ENCODE data around the gene FKBP15. TPM values are rescaled to one million over a fixed set of nuclear protein-coding genes. Genes with fewer than 3 reads are reported as not detected.

FKBP15 gene
- total RNA-seq, 1 experiment from 2014 or later: 17.6 TPM

- H3K9me3 ChIP-seq (ENCODE audit: control insufficient read depth, insufficient read depth, low read depth, low read length): no peaks in the 10 kb centered on the region
- DNase-seq (ENCODE audit: low read depth, low spot score) (no peak), ATAC-seq (no peak)
- intact Hi-C loops (cut with micrococcal nuclease; ENCODE audit: unreplicated experiment): no loop called here
- ChIA-PET POLR2A (no interaction called here), CTCF (no interaction called here)
- no peaks in the 10 kb centered on the region for H3K36me3 ChIP-seq (ENCODE audit: control insufficient read depth, insufficient read depth, low read length)
- BruUV-seq (replicated peaks): no TSS peak
- in situ Hi-C loops (cut with HindIII; ENCODE audit: low pct_unique_long_range_greater_than_20kb, low sequenced_read_pairs): no loop called here
- H3K27me3 ChIP-seq (ENCODE audit: control insufficient read depth, insufficient read depth, low read length): no peaks in the 10 kb centered on the region
- H3K27ac ChIP-seq (ENCODE audit: low read length): no peak overlapping the region
- H3K4me3 ChIP-seq (ENCODE audit: low read depth in 2 of 2, low read length in 2 of 2): no peak overlapping the region
- peaks cover 4% of the 10 kb centered on the region for H3K4me1 ChIP-seq (ENCODE audit: control insufficient read depth, insufficient read depth, low read length)
- no peak for TF ChIP-seq REST (IDR thresholded peaks at IDR 0.05; ENCODE audit: insufficient read depth in 1 of 2, low read depth in 2 of 2, low read length in 1 of 2)
- no peak for TF ChIP-seq CTCF (IDR thresholded peaks at IDR 0.05)
- TF ChIP-seq SIN3A (IDR thresholded peaks at IDR 0.05; ENCODE audit: borderline replicate concordance, insufficient read depth, low read depth, low read length): no peak
Observed at GRCh38 chr9:113154471-113154870, 66.6 kb downstream of the FKBP15 start.

GRCh38 chr9:113153599-113153998, 67.5 kb downstream of the FKBP15 start:
- Histone ChIP-seq H3K4me3 (ENCODE audit: low read depth in 2 of 2, low read length in 2 of 2) (no peak overlapping the region), H3K4me1 (ENCODE audit: control insufficient read depth, insufficient read depth, low read length) (peaks cover 4% of the 10 kb centered on the region), H3K9me3 (ENCODE audit: control insufficient read depth, insufficient read depth, low read depth, low read length) (no peaks in the 10 kb centered on the region), H3K36me3 (ENCODE audit: control insufficient read depth, insufficient read depth, low read length) (no peaks in the 10 kb centered on the region), H3K27me3 (ENCODE audit: control insufficient read depth, insufficient read depth, low read length) (no peaks in the 10 kb centered on the region), H3K27ac (ENCODE audit: low read length) (no peak overlapping the region)
- ATAC-seq (no peak), DNase-seq (ENCODE audit: low read depth, low spot score) (no peak)
- TF ChIP-seq REST (IDR thresholded peaks at IDR 0.05; ENCODE audit: insufficient read depth in 1 of 2, low read depth in 2 of 2, low read length in 1 of 2) (no peak), POLR2AphosphoS5 (IDR thresholded peaks at IDR 0.05; ENCODE audit: low read depth, low read length) (no peak), CTCF (IDR thresholded peaks at IDR 0.05) (no peak), TCF7L2 (IDR thresholded peaks at IDR 0.05; ENCODE audit: low read depth, low read length) (no peak), SIN3A (IDR thresholded peaks at IDR 0.05; ENCODE audit: borderline replicate concordance, insufficient read depth, low read depth, low read length) (no peak)
- POLR2A ChIA-PET: no interaction called here
- in situ Hi-C loops (cut with HindIII; ENCODE audit: low pct_unique_long_range_greater_than_20kb, low sequenced_read_pairs) (no loop called here), intact Hi-C loops (cut with micrococcal nuclease; ENCODE audit: unreplicated experiment) (no loop called here)
- BruUV-seq (replicated peaks): no TSS peak
- CTCF ChIA-PET: no interaction called here
